Thyroid gland (tissue), 4 donors: Measurements from ENCODE around the gene SPOPL.

Experiments used
- CTCF ChIP-seq, 6 experiments: fragments of 200-600 bp in 3 of 6; fragments of 450-650 bp in 3 of 6; sonication (generic) in 3 of 6; IDR thresholded peaks; one replicate each; pipeline ENCODE4 v1.5.1; 2016 to 2019; ENCODE audit warnings: antibody characterized with exemption in 6 of 6, mild to moderate bottlenecking in 2 of 6, inconsistent platforms in 1 of 6, moderate library complexity in 1 of 6
- POLR2A ChIP-seq, 2 donors: fragments of 450-650 bp; IDR thresholded peaks; one replicate each; pipeline ENCODE4 v1.6.1; 2017; ENCODE audit warnings: antibody characterized with exemption in 2 of 2, mild to moderate bottlenecking in 2 of 2, moderate library complexity in 1 of 2

GRCh38 chr2:138554123-138554522 lies 52.6 kb downstream of the SPOPL start:
- TF ChIP-seq CTCF (IDR thresholded peaks at IDR 0.05), result no peak
- no peak for TF ChIP-seq POLR2A (IDR thresholded peaks at IDR 0.05)
